HEK293T (cell line): Measurements from ENCODE around the gene C7orf33.

Source experiments
- HDGF ChIP-seq: fragments of 450-650 bp; IDR thresholded peaks from 2 replicates; pipeline ENCODE4 v1.6.1; 2017; ENCODE audit warnings: antibody characterized with exemption, borderline replicate concordance
- ZNF384 ChIP-seq: fragments of 450-650 bp; IDR thresholded peaks from 2 replicates; pipeline ENCODE4 v1.6.1; 2016

DNA sequence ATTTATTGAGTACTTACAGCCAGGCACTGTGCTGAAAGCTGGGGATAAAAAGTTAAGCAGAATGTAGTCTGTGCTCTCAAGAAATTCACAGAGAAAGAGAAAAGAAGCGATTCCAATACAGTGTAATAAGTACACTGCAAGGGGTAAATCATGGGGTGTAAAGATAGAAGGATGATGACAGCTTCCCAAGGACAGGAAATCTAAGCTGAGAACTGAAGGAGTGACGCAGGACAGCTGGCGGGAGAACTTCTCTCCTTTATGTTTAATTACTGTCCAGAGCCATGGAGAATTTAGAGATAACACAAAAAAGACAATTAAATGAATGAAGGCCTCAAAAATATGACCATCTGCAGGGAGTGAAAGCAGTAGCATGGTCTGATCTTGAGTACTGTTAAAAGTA lies 34.8 kb downstream of the C7orf33 start:
- TF ChIP-seq HDGF, result no peak
- TF ChIP-seq ZNF384, result no peak
